Osteocyte (in vitro differentiated cells): ENCODE data around the gene BANF2. TPM values are rescaled to one million over a fixed set of nuclear protein-coding genes. Genes with fewer than 3 reads are reported as not detected.

Experiments
- DNase-seq: peaks from one replicate; pipeline ENCODE4 v3.0.0; 2021; ENCODE audit warnings: mixed read lengths; ENCODE audit not compliant: unreplicated experiment; ENCODE audit errors: extremely low spot score
- H3K27ac Mint-ChIP-seq: one replicate; pipeline ENCODE4 v1.8.0; 2021; ENCODE audit warnings: mild to moderate bottlenecking, mixed read lengths; ENCODE audit not compliant: unreplicated experiment
- H3K27me3 Mint-ChIP-seq: one replicate; pipeline ENCODE4 v1.8.0; 2021; ENCODE audit warnings: mixed read lengths; ENCODE audit not compliant: unreplicated experiment
- H3K36me3 Mint-ChIP-seq: one replicate; pipeline ENCODE4 v1.8.0; 2021; ENCODE audit warnings: mixed read lengths; ENCODE audit not compliant: unreplicated experiment
- H3K4me1 Mint-ChIP-seq: one replicate; pipeline ENCODE4 v1.8.0; 2021; ENCODE audit warnings: mixed read lengths; ENCODE audit not compliant: unreplicated experiment
- H3K4me3 Mint-ChIP-seq: one replicate; pipeline ENCODE4 v1.8.0; 2021; ENCODE audit warnings: mild to moderate bottlenecking, moderate library complexity, mixed read lengths; ENCODE audit not compliant: unreplicated experiment
- H3K9me3 Mint-ChIP-seq: one replicate; pipeline ENCODE4 v1.8.0; 2021; ENCODE audit warnings: mixed read lengths; ENCODE audit not compliant: unreplicated experiment
- CTCF ChIP-seq: fragments of 200-600 bp; sonication (generic); IDR thresholded peaks from 2 replicates; pipeline ENCODE4 v1.5.0; 2021; ENCODE audit warnings: antibody characterized with exemption, mild to moderate bottlenecking, moderate library complexity
- total RNA-seq: library from RNA; stranded (reverse); gene quantifications from 2 replicates; pipeline ENCODE4 v1.2.1, GENCODE V29; 2021

Gene BANF2
- total RNA-seq, 1 donor from 2014 or later, result not detected

- Mint-ChIP-seq H3K27ac (peak overlapping the region; percentile 73), H3K36me3 (peaks cover 24% of the 10 kb centered on the region), H3K27me3 (no peaks in the 10 kb centered on the region), H3K9me3 (no peaks in the 10 kb centered on the region), H3K4me3 (no peak overlapping the region), H3K4me1 (peaks cover 85% of the 10 kb centered on the region)
- DNase-seq, result no peak
- no peak for TF ChIP-seq CTCF
Measured at GRCh38 chr20:17664025-17664633, 35.6 kb upstream of the BANF2 start.

- Mint-ChIP-seq H3K4me1 (peaks cover 86% of the 10 kb centered on the region), H3K9me3 (no peaks in the 10 kb centered on the region), H3K27me3 (no peaks in the 10 kb centered on the region), H3K27ac (peak overlapping the region; percentile 52), H3K4me3 (no peak overlapping the region), H3K36me3 (peaks cover 17% of the 10 kb centered on the region)
- no peak for DNase-seq
- no peak for TF ChIP-seq CTCF
Measured at GRCh38 chr20:17665756-17666155, 34.0 kb upstream of the BANF2 start.

GRCh38 chr20:17666481-17666880 is 33.3 kb upstream of the BANF2 start:
- Mint-ChIP-seq H3K27me3 (no peaks in the 10 kb centered on the region), H3K4me1 (peaks cover 82% of the 10 kb centered on the region), H3K9me3 (no peaks in the 10 kb centered on the region), H3K36me3 (peaks cover 23% of the 10 kb centered on the region), H3K4me3 (no peak overlapping the region), H3K27ac (peak overlapping the region; percentile 40)
- DNase-seq, result no peak
- TF ChIP-seq CTCF, result no peak

- peaks cover 23% of the 10 kb centered on the region for H3K36me3 Mint-ChIP-seq
- peaks cover 77% of the 10 kb centered on the region for H3K4me1 Mint-ChIP-seq
- TF ChIP-seq CTCF, result no peak
- no peak for DNase-seq
- peak overlapping the region; percentile 40 for H3K27ac Mint-ChIP-seq
- H3K27me3 Mint-ChIP-seq, result no peaks in the 10 kb centered on the region
- H3K4me3 Mint-ChIP-seq, result no peak overlapping the region
- H3K9me3 Mint-ChIP-seq, result no peaks in the 10 kb centered on the region
Measured at GRCh38 chr20:17667445-17667844, 32.3 kb upstream of the BANF2 start.

GRCh38 chr20:17668432-17668831 is 31.3 kb upstream of the BANF2 start:
- no peaks in the 10 kb centered on the region for H3K9me3 Mint-ChIP-seq
- H3K4me3 Mint-ChIP-seq, result no peak overlapping the region
- H3K27me3 Mint-ChIP-seq, result no peaks in the 10 kb centered on the region
- DNase-seq, result no peak
- H3K27ac Mint-ChIP-seq, result peak overlapping the region; percentile 65
- peaks cover 26% of the 10 kb centered on the region for H3K36me3 Mint-ChIP-seq
- H3K4me1 Mint-ChIP-seq, result peaks cover 71% of the 10 kb centered on the region
- TF ChIP-seq CTCF, result no peak
